ENCODE data around the gene SORBS1. TPM values are rescaled to one million over a fixed set of nuclear protein-coding genes. Genes with fewer than 3 reads are reported as not detected.

SORBS1 gene
- total and polyA plus RNA-seq, 2 experiments from 2014 or later, result 11.0 to 20.6 TPM

DNA sequence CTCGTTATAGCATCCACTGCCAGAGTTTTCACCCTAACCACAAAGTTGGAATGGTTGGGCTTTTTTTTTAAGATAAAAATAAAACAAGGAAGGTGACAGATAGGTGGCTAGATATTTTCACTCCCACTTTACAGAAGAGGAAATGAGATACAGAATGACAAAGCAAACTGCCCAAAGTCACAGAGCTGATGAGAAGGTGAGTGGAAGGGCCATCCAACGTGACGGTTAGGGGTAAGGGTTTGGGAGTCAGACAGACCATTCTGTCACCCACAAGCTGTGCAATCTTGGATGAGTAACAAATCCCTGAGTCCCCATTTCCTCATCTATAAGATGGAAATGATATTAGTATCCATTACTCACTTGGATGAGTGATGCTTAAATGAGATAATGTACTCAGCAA is 163.4 kb downstream of the SORBS1 start:
- Histone ChIP-seq H3K27me3 (no peaks in the 10 kb centered on the region), H3K27ac (no peak overlapping the region), H3K4me1 (ENCODE audit: low read depth) (no peaks in the 10 kb centered on the region), H3K9me3 (ENCODE audit: low read depth) (no peaks in the 10 kb centered on the region), H3K4me3 (no peak overlapping the region), H3K36me3 (peaks cover 28% of the 10 kb centered on the region)
- TF ChIP-seq CTCF (IDR thresholded peaks at IDR 0.05; ENCODE audit: low read depth, low read length), result no peak
- DNase-seq (ENCODE audit: low read depth in 1 of 2, low spot score in 1 of 2), result no peak

DNA sequence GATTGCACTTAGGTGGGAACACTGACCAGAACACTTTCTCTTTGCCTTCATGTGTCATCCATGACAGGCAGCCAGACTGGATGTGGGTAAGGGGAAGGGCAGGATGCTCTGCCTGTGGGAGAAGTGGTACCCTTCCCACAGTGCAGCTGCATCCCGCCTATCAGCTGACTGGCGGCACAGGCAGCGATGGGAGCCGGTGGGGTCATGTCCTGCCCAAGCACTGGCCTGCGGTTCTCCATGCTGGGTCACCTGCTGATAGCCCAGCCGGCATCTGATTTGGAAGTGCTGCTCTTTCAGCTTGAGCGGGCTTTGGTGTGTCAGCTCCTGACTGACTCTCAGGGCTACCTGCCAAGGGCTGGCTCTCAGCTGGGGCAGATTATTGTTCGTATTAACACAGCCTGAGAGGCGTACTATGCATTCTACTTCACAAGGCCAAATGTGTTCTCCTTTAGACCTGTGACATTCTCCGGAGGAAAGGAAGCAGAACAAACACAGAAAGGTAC is 165.2 kb downstream of the SORBS1 start:
- no peak for DNase-seq (ENCODE audit: low read depth in 1 of 2, low spot score in 1 of 2)
- no peak for TF ChIP-seq CTCF (IDR thresholded peaks at IDR 0.05; ENCODE audit: low read depth, low read length)
- H3K36me3 ChIP-seq, result peaks cover 28% of the 10 kb centered on the region
- no peaks in the 10 kb centered on the region for H3K9me3 ChIP-seq (ENCODE audit: low read depth)
- H3K27me3 ChIP-seq, result no peaks in the 10 kb centered on the region
- no peak overlapping the region for H3K4me3 ChIP-seq
- no peak overlapping the region for H3K27ac ChIP-seq
- no peaks in the 10 kb centered on the region for H3K4me1 ChIP-seq (ENCODE audit: low read depth)

DNA sequence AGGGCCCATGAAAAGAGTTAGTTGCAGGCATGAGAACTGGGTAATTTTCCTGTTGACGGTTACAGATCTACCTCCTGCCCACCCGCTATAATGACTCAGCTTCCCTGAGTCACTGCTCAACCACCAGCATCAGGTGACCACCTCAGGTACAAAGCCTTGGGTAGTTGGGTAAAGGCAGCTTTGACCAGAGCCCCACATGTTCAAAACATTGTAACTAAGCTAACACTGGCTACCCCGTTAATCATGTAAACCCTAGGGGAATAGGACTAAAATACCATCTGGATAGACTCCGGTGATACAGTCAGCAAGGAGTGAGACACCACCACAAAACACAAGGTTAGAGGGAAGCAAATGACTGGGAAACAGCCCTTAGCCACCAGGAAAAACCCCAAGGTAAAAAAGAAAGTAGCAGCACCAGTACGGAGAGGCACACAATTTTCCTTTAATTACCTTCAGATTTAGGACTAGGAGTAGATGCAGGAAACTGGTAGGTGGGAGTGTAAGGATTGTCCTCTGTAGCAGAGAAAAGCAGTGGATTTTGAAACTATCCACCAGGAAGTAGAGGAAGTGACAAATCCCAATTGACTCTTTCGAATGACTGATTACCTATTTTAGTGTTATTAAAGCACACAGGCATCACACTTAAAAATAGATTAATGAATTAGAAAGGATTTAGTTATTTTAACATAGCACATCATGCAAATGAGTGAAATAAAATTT is 166.8 kb downstream of the SORBS1 start:
- Histone ChIP-seq H3K4me1 (ENCODE audit: low read depth) (no peaks in the 10 kb centered on the region), H3K9me3 (ENCODE audit: low read depth) (no peaks in the 10 kb centered on the region), H3K4me3 (no peak overlapping the region), H3K36me3 (peaks cover 25% of the 10 kb centered on the region), H3K27ac (no peak overlapping the region), H3K27me3 (no peaks in the 10 kb centered on the region)
- no peak for DNase-seq (ENCODE audit: low read depth in 1 of 2, low spot score in 1 of 2)
- no peak for TF ChIP-seq CTCF (IDR thresholded peaks at IDR 0.05; ENCODE audit: low read depth, low read length)

GRCh38 chr10:95392681-95393164 is 168.4 kb downstream of the SORBS1 start:
- Histone ChIP-seq H3K4me1 (ENCODE audit: low read depth) (no peaks in the 10 kb centered on the region), H3K27ac (no peak overlapping the region), H3K27me3 (no peaks in the 10 kb centered on the region), H3K36me3 (peaks cover 17% of the 10 kb centered on the region), H3K9me3 (ENCODE audit: low read depth) (no peaks in the 10 kb centered on the region), H3K4me3 (no peak overlapping the region)
- TF ChIP-seq CTCF (IDR thresholded peaks at IDR 0.05; ENCODE audit: low read depth, low read length), result no peak
- DNase-seq (ENCODE audit: low read depth in 1 of 2, low spot score in 1 of 2), result no peak

DNA sequence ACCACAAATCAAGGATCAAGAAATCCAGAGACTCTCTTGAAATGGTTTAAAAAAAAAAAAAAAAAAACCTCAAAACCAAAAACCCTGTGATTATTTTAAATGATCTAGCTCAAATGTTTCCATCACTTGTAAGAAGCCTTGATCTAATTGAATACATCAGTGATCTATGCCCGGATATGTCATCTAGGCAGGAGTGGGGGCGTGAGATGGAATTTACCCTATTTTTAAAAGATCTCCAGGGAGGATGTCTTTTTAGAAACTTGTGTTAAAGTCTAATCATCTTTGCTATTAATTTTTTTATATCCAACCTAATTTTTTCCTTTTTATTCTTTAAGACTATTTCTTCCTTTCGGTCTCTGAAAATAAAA is 169.0 kb downstream of the SORBS1 start:
- Histone ChIP-seq H3K9me3 (ENCODE audit: low read depth) (no peaks in the 10 kb centered on the region), H3K4me1 (ENCODE audit: low read depth) (no peaks in the 10 kb centered on the region), H3K36me3 (peaks cover 11% of the 10 kb centered on the region), H3K4me3 (no peak overlapping the region), H3K27me3 (no peaks in the 10 kb centered on the region), H3K27ac (no peak overlapping the region)
- no peak for TF ChIP-seq CTCF (IDR thresholded peaks at IDR 0.05; ENCODE audit: low read depth, low read length)
- DNase-seq (ENCODE audit: low read depth in 1 of 2, low spot score in 1 of 2), result no peak
